IMR-90 (cell line): Measurements from ENCODE around the gene ARHGAP10.

Experiments
- BHLHE40 ChIP-seq: fragments of 150-350 bp; IDR thresholded peaks from 2 replicates; pipeline ENCODE4 v1.6.1; 2016; ENCODE audit warnings: mild to moderate bottlenecking, low read depth, low read length
- CTCF ChIP-seq: conservative IDR thresholded peaks from 2 replicates; pipeline ENCODE4 v1.5.1; 2012; ENCODE audit warnings: mild to moderate bottlenecking, low read depth, low read length, improper control_type of control experiment
- POLR2A ChIP-seq: IDR thresholded peaks from 2 replicates; pipeline ENCODE4 v1.6.1; 2012; ENCODE audit warnings: mild to moderate bottlenecking, low read depth, low read length

GRCh38 chr4:148073349-148073748, 341.5 kb downstream of the ARHGAP10 start:
- TF ChIP-seq POLR2A (no peak), CTCF (no peak), BHLHE40 (no peak)
